Testis (tissue), 2 donors: ENCODE results near the gene RNU1-1.
"Not testable (repeated sequence)": the region's sequence is repeated elsewhere in the genome, so short reads cannot be mapped to it uniquely, and the experiment has no call there.

ENCODE experiments used
- CTCF ChIP-seq, 3 experiments: fragments of 450-650 bp in 2 of 3; fragments of 200-600 bp in 1 of 3; sonication (generic) in 1 of 3; IDR thresholded peaks; one replicate each; pipeline ENCODE4 v1.5.1; 2016 to 2019; ENCODE audit warnings: antibody characterized with exemption in 3 of 3, mild to moderate bottlenecking in 2 of 3, moderate library complexity in 1 of 3
- POLR2A ChIP-seq: fragments of 450-650 bp; IDR thresholded peaks from one replicate; pipeline ENCODE4 v1.6.1; 2017; ENCODE audit warnings: antibody characterized with exemption, mild to moderate bottlenecking, moderate library complexity

GRCh38 chr1:16537528-16537927 lies 23.4 kb upstream of the RNU1-1 start:
- TF ChIP-seq CTCF (IDR thresholded peaks at IDR 0.05); POLR2A: not testable (repeated sequence)
